HL-60 (cell line): Measurements from ENCODE around the gene DDX39A.

Experiments used
- GABPA ChIP-seq: IDR thresholded peaks from 2 replicates; pipeline ENCODE4 v1.6.1; 2012; ENCODE audit warnings: low read depth
- REST ChIP-seq: IDR thresholded peaks from 2 replicates; pipeline ENCODE4 v1.6.1; 2012; ENCODE audit warnings: low read depth; ENCODE audit not compliant: insufficient replicate concordance
- TF ChIP-seq, protein P1 (sequence below): IDR thresholded peaks from one replicate; pipeline ENCODE4 v1.5.1; 2011; ENCODE audit warnings: low read length, control low read depth, inconsistent platforms; ENCODE audit not compliant: insufficient read depth

- TF ChIP-seq, protein P1, sequence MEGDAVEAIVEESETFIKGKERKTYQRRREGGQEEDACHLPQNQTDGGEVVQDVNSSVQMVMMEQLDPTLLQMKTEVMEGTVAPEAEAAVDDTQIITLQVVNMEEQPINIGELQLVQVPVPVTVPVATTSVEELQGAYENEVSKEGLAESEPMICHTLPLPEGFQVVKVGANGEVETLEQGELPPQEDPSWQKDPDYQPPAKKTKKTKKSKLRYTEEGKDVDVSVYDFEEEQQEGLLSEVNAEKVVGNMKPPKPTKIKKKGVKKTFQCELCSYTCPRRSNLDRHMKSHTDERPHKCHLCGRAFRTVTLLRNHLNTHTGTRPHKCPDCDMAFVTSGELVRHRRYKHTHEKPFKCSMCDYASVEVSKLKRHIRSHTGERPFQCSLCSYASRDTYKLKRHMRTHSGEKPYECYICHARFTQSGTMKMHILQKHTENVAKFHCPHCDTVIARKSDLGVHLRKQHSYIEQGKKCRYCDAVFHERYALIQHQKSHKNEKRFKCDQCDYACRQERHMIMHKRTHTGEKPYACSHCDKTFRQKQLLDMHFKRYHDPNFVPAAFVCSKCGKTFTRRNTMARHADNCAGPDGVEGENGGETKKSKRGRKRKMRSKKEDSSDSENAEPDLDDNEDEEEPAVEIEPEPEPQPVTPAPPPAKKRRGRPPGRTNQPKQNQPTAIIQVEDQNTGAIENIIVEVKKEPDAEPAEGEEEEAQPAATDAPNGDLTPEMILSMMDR = no peak
- TF ChIP-seq REST (no peak), GABPA (no peak)
Measured at GRCh38 chr19:14367016-14367415, 52.1 kb downstream of the DDX39A start.
